Endothelial cell of hepatic sinusoid (primary cell): ENCODE measurements around the gene AQP9.
"Not testable (repeated sequence)": the region's sequence is repeated elsewhere in the genome, so short reads cannot be mapped to it uniquely, and the experiment has no call there.

Experiments used
- in situ Hi-C: cut with HindIII; loops from 2 replicates; pipeline ENCODE4 v1.10.0; 2017; ENCODE audit warnings: low sequenced_read_pairs

AQP9 gene

GRCh38 chr15:58138106-58138505 is at the start of gene AQP9:
Gene AQP9, plus strand, starts transcription at chr15:58138381. Its CDS starts 185 bp downstream, at chr15:58138566.
- in situ Hi-C loops, result loop anchor here (5.0 kb wide), 1 partner anchor 41 kb away; no protein-coding TSS in a partner anchor

- in situ Hi-C loops, result loop anchor here (5.0 kb wide), 1 partner anchor 42 kb away; the partner anchor contains the start of gene AQP9
Observed at GRCh38 chr15:58095415-58095814, 42.8 kb upstream of the AQP9 start.

GRCh38 chr15:58096529-58097084 is 41.6 kb upstream of the AQP9 start:
- in situ Hi-C loops, result loop anchor here (5.0 kb wide), 1 partner anchor 41 kb away; the partner anchor contains the start of gene AQP9

- in situ Hi-C loops, result no loop called here
Observed at GRCh38 chr15:58103482-58103881, 34.7 kb upstream of the AQP9 start.

- in situ Hi-C loops, result no loop called here
Observed at GRCh38 chr15:58108117-58108516, 30.1 kb upstream of the AQP9 start.

- in situ Hi-C loops, result no loop called here
Observed at GRCh38 chr15:58109419-58109818, 28.8 kb upstream of the AQP9 start.

- in situ Hi-C loops, result no loop called here
Observed at GRCh38 chr15:58110999-58111717, 27.0 kb upstream of the AQP9 start.

- in situ Hi-C loops, result no loop called here
Observed at GRCh38 chr15:58111718-58112104, 26.5 kb upstream of the AQP9 start.

- in situ Hi-C loops, result not testable (repeated sequence)
Observed at GRCh38 chr15:58113358-58113757, 24.8 kb upstream of the AQP9 start.

GRCh38 chr15:58114388-58114787 is 23.8 kb upstream of the AQP9 start:
- in situ Hi-C loops, result no loop called here

GRCh38 chr15:58114812-58115211 is 23.4 kb upstream of the AQP9 start:
- in situ Hi-C loops, result no loop called here

- in situ Hi-C loops, result no loop called here
Observed at GRCh38 chr15:58115692-58116091, 22.5 kb upstream of the AQP9 start.

- in situ Hi-C loops, result no loop called here
Observed at GRCh38 chr15:58117619-58118018, 20.6 kb upstream of the AQP9 start.

- in situ Hi-C loops, result no loop called here
Observed at GRCh38 chr15:58118272-58118671, 19.9 kb upstream of the AQP9 start.

GRCh38 chr15:58119016-58119415 is 19.2 kb upstream of the AQP9 start:
- in situ Hi-C loops, result no loop called here

- in situ Hi-C loops, result no loop called here
Observed at GRCh38 chr15:58124585-58124984, 13.6 kb upstream of the AQP9 start.

GRCh38 chr15:58125333-58125732 is 12.8 kb upstream of the AQP9 start:
- in situ Hi-C loops, result no loop called here

GRCh38 chr15:58134886-58135285 is 3.3 kb upstream of the AQP9 start:
- in situ Hi-C loops, result loop anchor here (5.0 kb wide), 1 partner anchor 38 kb away; no protein-coding TSS in a partner anchor

- in situ Hi-C loops, result loop anchor here (5.0 kb wide), 1 partner anchor 38 kb away; no protein-coding TSS in a partner anchor
Observed at GRCh38 chr15:58135511-58136174, 2.5 kb upstream of the AQP9 start.

- in situ Hi-C loops, result loop anchor here (5.0 kb wide), 1 partner anchor 39 kb away; no protein-coding TSS in a partner anchor
Observed at GRCh38 chr15:58136731-58137130, 1.4 kb upstream of the AQP9 start.

GRCh38 chr15:58137686-58138085 is 495 bp upstream of the AQP9 start:
- in situ Hi-C loops, result loop anchor here (5.0 kb wide), 1 partner anchor 40 kb away; no protein-coding TSS in a partner anchor
